SH-SY5Y (cell line): ENCODE data around the gene CENPO.

Experiments
- GATA2 ChIP-seq: IDR thresholded peaks from 2 replicates; pipeline ENCODE4 v1.6.1; 2011; ENCODE audit warnings: mild to moderate bottlenecking, low read depth, low read length
- GATA3 ChIP-seq: IDR thresholded peaks from 2 replicates; pipeline ENCODE4 v1.6.1; 2011; ENCODE audit warnings: low read depth, mild to moderate bottlenecking, low read length, moderate library complexity

CENPO gene

GRCh38 chr2:24855022-24855622, 61.9 kb downstream of the CENPO start:
- TF ChIP-seq GATA3: no peak
- no peak for TF ChIP-seq GATA2

- TF ChIP-seq GATA2: no peak
- TF ChIP-seq GATA3: no peak
Observed at GRCh38 chr2:24855726-24856125, 62.5 kb downstream of the CENPO start.

GRCh38 chr2:24856791-24857211, 63.6 kb downstream of the CENPO start:
- no peak for TF ChIP-seq GATA2
- no peak for TF ChIP-seq GATA3

GRCh38 chr2:24857746-24858145, 64.5 kb downstream of the CENPO start:
- TF ChIP-seq GATA3: no peak
- TF ChIP-seq GATA2: no peak

GRCh38 chr2:24858996-24859395, 65.8 kb downstream of the CENPO start:
- TF ChIP-seq GATA3 (no peak), GATA2 (no peak)

- no peak for TF ChIP-seq GATA2
- TF ChIP-seq GATA3: no peak
Observed at GRCh38 chr2:24859968-24860600, 66.9 kb downstream of the CENPO start.

- TF ChIP-seq GATA3 (no peak), GATA2 (no peak)
Observed at GRCh38 chr2:24860631-24861030, 67.4 kb downstream of the CENPO start.

- TF ChIP-seq GATA3: no peak
- no peak for TF ChIP-seq GATA2
Observed at GRCh38 chr2:24861500-24861899, 68.3 kb downstream of the CENPO start.

DNA sequence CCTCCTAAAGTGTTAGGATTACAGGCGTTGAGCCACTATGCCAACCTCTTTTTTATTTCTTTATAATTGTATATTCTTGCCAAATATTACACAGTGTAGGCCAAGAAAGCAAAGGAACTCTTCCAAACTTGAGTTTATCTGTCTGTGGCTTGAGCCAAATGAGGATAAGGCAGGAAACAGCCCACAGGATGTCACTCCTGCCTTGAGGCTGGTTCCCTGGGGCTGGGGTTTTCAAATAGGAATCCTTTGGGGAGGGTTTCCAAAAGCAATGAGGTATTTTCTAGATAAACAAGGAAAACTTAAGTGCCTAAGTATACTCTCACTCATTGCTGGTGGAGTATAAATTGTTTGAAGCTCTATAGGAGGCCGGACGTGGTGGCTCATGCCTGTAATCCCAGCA, 70.4 kb downstream of the CENPO start:
- TF ChIP-seq GATA2 (no peak), GATA3 (no peak)

- no peak for TF ChIP-seq GATA3
- no peak for TF ChIP-seq GATA2
Observed at GRCh38 chr2:24866946-24867345, 73.7 kb downstream of the CENPO start.

DNA sequence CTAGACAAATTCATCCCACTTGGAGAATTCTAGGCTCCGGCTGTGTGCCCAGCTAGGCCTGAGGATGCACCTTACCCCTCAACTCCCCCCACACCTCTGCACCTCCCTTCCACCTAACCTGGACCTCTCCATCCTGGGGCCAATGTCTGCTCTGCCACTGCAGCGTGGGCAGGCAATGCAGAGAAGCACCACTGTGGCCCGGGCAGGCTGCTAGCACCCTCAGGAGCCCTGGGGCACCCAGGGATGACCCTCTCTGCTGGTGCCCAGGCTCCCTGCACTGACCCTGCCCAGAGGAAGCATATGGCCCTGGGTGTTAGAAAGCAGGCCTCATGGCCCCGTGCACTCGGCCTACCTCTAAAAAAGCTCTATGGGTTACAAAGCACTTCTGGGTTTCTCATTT, 77.2 kb downstream of the CENPO start:
- no peak for TF ChIP-seq GATA2
- no peak for TF ChIP-seq GATA3

- TF ChIP-seq GATA3: no peak
- TF ChIP-seq GATA2: no peak
Observed at GRCh38 chr2:24870891-24871705, 77.9 kb downstream of the CENPO start.

DNA sequence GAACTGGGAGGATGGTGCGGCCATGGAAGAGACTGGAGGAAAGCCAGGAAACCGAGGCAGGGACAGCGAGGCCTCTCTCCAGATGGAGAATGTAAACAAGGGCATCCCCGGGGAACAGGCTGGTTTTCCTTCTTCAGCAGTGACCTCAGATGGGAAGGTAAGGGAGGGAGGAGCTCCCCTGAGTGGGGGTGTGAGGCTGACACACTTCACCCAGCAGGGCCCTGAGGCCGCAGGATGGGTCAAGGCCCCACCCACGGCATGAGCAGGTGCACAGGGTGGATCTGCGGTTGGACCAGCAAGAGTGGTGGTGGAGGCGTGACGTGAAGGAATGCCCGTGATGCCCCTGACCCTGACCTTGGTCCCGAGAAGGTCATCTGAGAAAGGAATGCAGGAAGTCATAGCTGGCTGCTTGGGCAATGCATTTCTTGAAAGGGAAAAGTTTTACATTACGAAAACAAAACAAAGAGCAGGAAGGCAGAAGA, 78.7 kb downstream of the CENPO start:
- TF ChIP-seq GATA2: no peak
- TF ChIP-seq GATA3: no peak
